ENCODE results near the gene MGMT. TPM values are rescaled to one million over a fixed set of nuclear protein-coding genes. Genes with fewer than 3 reads are reported as not detected.

Gene MGMT
- total RNA-seq, 2 donors from 2014 or later = 18.3 to 25.5 TPM

DNA sequence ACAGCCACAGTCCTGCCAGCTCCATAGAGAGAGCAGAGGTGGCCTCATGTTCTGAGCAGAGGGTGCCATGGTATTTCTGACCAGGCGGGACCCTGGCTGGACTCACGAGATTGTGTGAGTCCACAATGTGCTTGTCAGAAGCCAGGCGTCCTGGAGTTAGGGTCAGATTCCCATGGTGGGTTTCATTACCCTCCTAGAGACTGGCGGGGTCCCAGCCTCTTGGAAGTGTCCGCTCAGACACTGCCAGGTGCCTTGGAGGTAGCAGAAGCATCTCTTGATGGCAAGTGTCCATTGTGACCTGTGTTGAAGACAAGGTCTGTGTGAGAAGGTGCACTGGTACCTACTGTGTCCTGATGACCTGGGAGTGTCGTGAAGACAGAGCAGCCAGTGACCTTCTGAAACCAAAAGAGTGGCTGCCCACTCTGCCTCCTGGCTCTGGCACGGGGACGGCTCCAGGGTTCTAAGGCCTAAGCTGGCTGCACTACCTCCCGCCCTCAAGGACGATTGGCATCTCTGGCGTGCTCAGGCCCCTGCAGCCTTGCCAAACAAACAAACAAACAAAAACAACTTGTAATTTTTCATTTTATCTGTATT lies 56.8 kb downstream of the MGMT start:
- peaks cover 0 to 15% of the 10 kb centered on the region in 2 donors for H3K4me1 ChIP-seq (ENCODE audit: control insufficient read depth in 1 of 2, low read depth in 2 of 2)
- H3K9me3 ChIP-seq = no peaks in the 10 kb centered on the region
- H3K36me3 ChIP-seq = no peaks in the 10 kb centered on the region
- no peak for ATAC-seq (ENCODE audit: insufficient number of reproducible peaks, low FRiP score, low read depth)
- H3K27me3 ChIP-seq (replicated peaks; ENCODE audit: insufficient read depth) = no peaks in the 10 kb centered on the region
- TF ChIP-seq CTCF (IDR thresholded peaks at IDR 0.05) = no peak
- H3K27ac ChIP-seq = no peak overlapping the region
- DNase-seq (ENCODE audit: low spot score) = no peak
- H3K4me3 ChIP-seq = no peak overlapping the region

DNA sequence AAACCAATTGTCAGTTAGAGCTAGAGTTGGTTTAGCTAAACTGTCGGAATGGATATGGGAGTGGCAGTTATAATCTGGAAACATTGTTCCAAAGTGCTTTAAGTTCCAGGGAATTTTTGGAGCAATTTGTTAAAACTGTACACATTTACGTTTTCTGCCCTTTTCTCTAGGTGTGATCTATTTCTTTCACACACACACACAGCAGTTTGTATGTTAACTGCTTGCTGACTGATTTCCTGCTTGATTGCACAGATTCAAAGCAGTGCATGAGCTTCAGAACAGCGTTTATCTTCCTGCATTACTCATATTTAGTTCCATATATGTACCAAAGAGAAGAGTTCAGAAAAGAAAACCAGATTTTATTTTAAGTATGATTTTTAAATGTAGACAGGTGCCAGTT lies 57.9 kb downstream of the MGMT start:
- no peaks in the 10 kb centered on the region for H3K9me3 ChIP-seq
- no peak for DNase-seq (ENCODE audit: low spot score)
- ATAC-seq (ENCODE audit: insufficient number of reproducible peaks, low FRiP score, low read depth) = no peak
- H3K27ac ChIP-seq = no peak overlapping the region
- no peaks in the 10 kb centered on the region for H3K27me3 ChIP-seq (replicated peaks; ENCODE audit: insufficient read depth)
- H3K4me1 ChIP-seq (ENCODE audit: control insufficient read depth in 1 of 2, low read depth in 2 of 2) = peaks cover 0 to 15% of the 10 kb centered on the region in 2 donors
- H3K4me3 ChIP-seq = no peak overlapping the region
- TF ChIP-seq CTCF (IDR thresholded peaks at IDR 0.05) = no peak
- no peaks in the 10 kb centered on the region for H3K36me3 ChIP-seq

GRCh38 chr10:129525401-129525801 lies 58.4 kb downstream of the MGMT start:
- no peak overlapping the region for H3K27ac ChIP-seq
- no peak for ATAC-seq (ENCODE audit: insufficient number of reproducible peaks, low FRiP score, low read depth)

GRCh38 chr10:129526943-129527342 lies 59.9 kb downstream of the MGMT start:
- no peak for TF ChIP-seq CTCF (IDR thresholded peaks at IDR 0.05)
- ATAC-seq (ENCODE audit: insufficient number of reproducible peaks, low FRiP score, low read depth) = no peak
- H3K4me1 ChIP-seq (ENCODE audit: control insufficient read depth in 1 of 2, low read depth in 2 of 2) = peaks cover 0 to 22% of the 10 kb centered on the region in 2 donors

More at GRCh38 chr10:129525401-129525801, 58.4 kb downstream of the MGMT start:
- Histone ChIP-seq H3K27me3 (replicated peaks; ENCODE audit: insufficient read depth) (no peaks in the 10 kb centered on the region), H3K9me3 (no peaks in the 10 kb centered on the region), H3K36me3 (no peaks in the 10 kb centered on the region), H3K4me3 (peak overlapping the region; percentile 60), H3K4me1 (ENCODE audit: control insufficient read depth in 1 of 2, low read depth in 2 of 2) (peaks cover 0 to 15% of the 10 kb centered on the region in 2 donors)
- no peak for TF ChIP-seq CTCF (IDR thresholded peaks at IDR 0.05)
- no peak for DNase-seq (ENCODE audit: low spot score)

GRCh38 chr10:129528376-129528978 lies 61.4 kb downstream of the MGMT start:
- peaks cover 0 to 28% of the 10 kb centered on the region in 2 donors for H3K4me1 ChIP-seq (ENCODE audit: control insufficient read depth in 1 of 2, low read depth in 2 of 2)
- no peak overlapping the region for H3K27ac ChIP-seq
- no peaks in the 10 kb centered on the region for H3K36me3 ChIP-seq
- DNase-seq (ENCODE audit: low spot score) (no peak), ATAC-seq (ENCODE audit: insufficient number of reproducible peaks, low FRiP score, low read depth) (no peak)
- H3K4me3 ChIP-seq = no peak overlapping the region
- H3K9me3 ChIP-seq = no peaks in the 10 kb centered on the region
- TF ChIP-seq CTCF (IDR thresholded peaks at IDR 0.05) = no peak
- H3K27me3 ChIP-seq (replicated peaks; ENCODE audit: insufficient read depth) = no peaks in the 10 kb centered on the region

More at GRCh38 chr10:129526943-129527342, 59.9 kb downstream of the MGMT start:
- Histone ChIP-seq H3K4me3 (no peak overlapping the region), H3K27me3 (replicated peaks; ENCODE audit: insufficient read depth) (no peaks in the 10 kb centered on the region), H3K9me3 (no peaks in the 10 kb centered on the region), H3K27ac (no peak overlapping the region), H3K36me3 (no peaks in the 10 kb centered on the region)
- no peak for DNase-seq (ENCODE audit: low spot score)
